ENCODE results near the gene CDH9. TPM values are rescaled to one million over a fixed set of nuclear protein-coding genes. Genes with fewer than 3 reads are reported as not detected.

The CDH9 gene
- total and polyA plus RNA-seq, 9 of the 15 experiments (the other 6 are each of a cell fraction or from before 2014, with no cell fraction given): not detected

- no peak for TF ChIP-seq CEBPZ (IDR thresholded peaks at IDR 0.05; ENCODE audit: borderline replicate concordance, low read depth, low read length)
- no peak for TF ChIP-seq MEIS2 (IDR thresholded peaks at IDR 0.05; ENCODE audit: partially characterized antibody)
Measured at GRCh38 chr5:27041372-27041771, 3.0 kb upstream of the CDH9 start (continued).

GRCh38 chr5:27034565-27034964 is 3.8 kb downstream of the CDH9 start:
- no peak for DNase-seq (ENCODE audit: extremely low read depth in 1 of 4, low spot score in 3 of 4)
- no TSS peak for BruUV-seq (replicated peaks)
- H3K4me3 ChIP-seq: no peak overlapping the region
- no peak overlapping the region for H3K4me2 ChIP-seq (ENCODE audit: insufficient read depth, low read length)
- ATAC-seq: no peak
- H3K27me3 ChIP-seq (ENCODE audit: control insufficient read depth in 2 of 2, insufficient read depth in 2 of 2, low read length in 2 of 2): no peaks in the 10 kb centered on the region
- no peaks in the 10 kb centered on the region for H4K20me1 ChIP-seq (replicated peaks; ENCODE audit: control insufficient read depth, insufficient read depth, low read length)
- no peak overlapping the region for H3K27ac ChIP-seq (ENCODE audit: extremely low read depth, low read depth, low read length)
- H2AFZ ChIP-seq (ENCODE audit: low read depth, low read length): no peak overlapping the region
- POLR2A ChIA-PET: no interaction called here
- no peaks in the 10 kb centered on the region for H3K4me1 ChIP-seq (replicated peaks in 1 of 2; ENCODE audit: control insufficient read depth in 2 of 2, insufficient read depth in 2 of 2, low read length in 2 of 2)
- 0% methylated on average over 1 of the region's 1 CpG for WGBS (ENCODE audit: insufficient coverage, low coverage, missing lambda C conversion rate)
- CTCF ChIA-PET (ENCODE audit: low intra/inter-chr PET ratio): no interaction called here
- in situ Hi-C loops (cut with MboI): no loop called here
- H3K9me3 ChIP-seq (replicated peaks; ENCODE audit: control insufficient read depth, insufficient read depth, low read depth, low read length): no peaks in the 10 kb centered on the region
- H3K9me1 ChIP-seq (ENCODE audit: control insufficient read depth, insufficient read depth, low read length): no peaks in the 10 kb centered on the region
- H3K79me2 ChIP-seq (ENCODE audit: control insufficient read depth, insufficient read depth, low read length): no peaks in the 10 kb centered on the region
- no peaks in the 10 kb centered on the region for H3K36me3 ChIP-seq (ENCODE audit: control insufficient read depth, insufficient read depth, low read length)
- FAIRE-seq: no peak
- TF ChIP-seq HDAC8 (tag; IDR thresholded peaks at IDR 0.05): no peak
- TF ChIP-seq HEY1 (CRISPR knock-in tag; IDR thresholded peaks at IDR 0.05; ENCODE audit: borderline replicate concordance): no peak
- TF ChIP-seq ZNF551 (CRISPR knock-in tag; IDR thresholded peaks at IDR 0.05): no peak
- no peak for TF ChIP-seq ZNF124 (CRISPR knock-in tag; IDR thresholded peaks at IDR 0.05)
- TF ChIP-seq ZBTB43 (CRISPR knock-in tag; IDR thresholded peaks at IDR 0.05): no peak
- intact Hi-C loops (cut with micrococcal nuclease): no loop called here
- H3K9ac ChIP-seq (ENCODE audit: insufficient read depth in 1 of 2, low read depth in 2 of 2, low read length in 2 of 2): no peak overlapping the region
